CD14-positive monocyte (primary cell): ENCODE data around the gene ARHGAP45. TPM values are rescaled to one million over a fixed set of nuclear protein-coding genes. Genes with fewer than 3 reads are reported as not detected.

Source experiments
- DNase-seq, 3 donors: peaks; one replicate each; pipeline ENCODE4 v3.0.0-alpha.2; 2011 to 2022
- H2AFZ ChIP-seq: 2 replicates; pipeline ENCODE4 v1.6.0; 2012; ENCODE audit warnings: mild to moderate bottlenecking, low read depth, low read length, inconsistent platforms; ENCODE audit not compliant: insufficient read depth, poor library complexity, severe bottlenecking
- H3K27ac ChIP-seq, 2 donors: 1 replicate in 1 of 2; 2 replicates in 1 of 2; pipeline ENCODE4 v1.5.1; 2012 to 2013; ENCODE audit warnings: low read length in 2 of 2, control low read depth in 1 of 2, inconsistent platforms in 1 of 2, low read depth in 1 of 2, mild to moderate bottlenecking in 1 of 2
- H3K27me3 ChIP-seq, 2 donors: one replicate each; pipeline versions ENCODE4 v1.6.0 to v1.6.1; 2011 to 2013; ENCODE audit warnings: low read length in 2 of 2; ENCODE audit not compliant: control insufficient read depth in 2 of 2, insufficient read depth in 2 of 2
- H3K36me3 ChIP-seq, 2 donors: replicated peaks in 1 of 2; 1 replicate in 1 of 2; 2 replicates in 1 of 2; pipeline versions ENCODE4 v1.5.1 to v1.6.1; 2012 to 2013; ENCODE audit warnings: low read length in 2 of 2, control low read depth in 1 of 2, inconsistent platforms in 1 of 2, mild to moderate bottlenecking in 1 of 2; ENCODE audit not compliant: insufficient read depth in 2 of 2, control insufficient read depth in 1 of 2
- H3K4me1 ChIP-seq, 2 donors: 1 replicate in 1 of 2; 2 replicates in 1 of 2; pipeline versions ENCODE4 v1.5.1 to v1.6.1; 2012 to 2013; ENCODE audit warnings: low read length in 2 of 2, control low read depth in 1 of 2, inconsistent platforms in 1 of 2, mild to moderate bottlenecking in 1 of 2, moderate library complexity in 1 of 2; ENCODE audit not compliant: insufficient read depth in 2 of 2, control insufficient read depth in 1 of 2
- H3K4me2 ChIP-seq: replicated peaks from 2 replicates; pipeline ENCODE3; 2012; ENCODE audit warnings: low read length, moderate library complexity, mild to moderate bottlenecking; ENCODE audit not compliant: poor library complexity, severe bottlenecking; ENCODE audit errors: extremely low read depth
- H3K4me3 ChIP-seq, 3 experiments: fragments of 200-600 bp in 1 of 3; sonication (generic) in 1 of 3; replicated peaks in 1 of 3; 1 replicate in 2 of 3; 2 replicates in 1 of 3; pipeline ENCODE4 v1.5.1; 2011 to 2013; ENCODE audit warnings: low read length in 3 of 3, mild to moderate bottlenecking in 3 of 3, control low read depth in 2 of 3, low read depth in 2 of 3, inconsistent platforms in 1 of 3, moderate library complexity in 1 of 3
- H3K79me2 ChIP-seq: 2 replicates; pipeline ENCODE4 v1.6.0; 2012; ENCODE audit warnings: mild to moderate bottlenecking, control low read depth, inconsistent platforms, low read length, moderate library complexity; ENCODE audit not compliant: insufficient read depth
- H3K9ac ChIP-seq: 2 replicates; pipeline ENCODE4 v1.6.0; 2017; ENCODE audit warnings: low read length, mild to moderate bottlenecking; ENCODE audit not compliant: insufficient read depth, poor library complexity, severe bottlenecking
- H3K9me3 ChIP-seq, 2 donors: replicated peaks in 1 of 2; 1 replicate in 1 of 2; 2 replicates in 1 of 2; pipeline versions ENCODE4 v1.5.1 to v1.6.1; 2012 to 2013; ENCODE audit warnings: low read length in 2 of 2, control low read depth in 1 of 2; ENCODE audit not compliant: control insufficient read depth in 1 of 2, insufficient read depth in 1 of 2
- H4K20me1 ChIP-seq: 2 replicates; pipeline ENCODE4 v1.6.0; 2012; ENCODE audit warnings: mild to moderate bottlenecking, low read length, control low read depth, moderate library complexity; ENCODE audit not compliant: insufficient read depth
- H3K27ac Mint-ChIP-seq, 7 donors: one replicate each; pipeline ENCODE4 v1.8.0; 2020; ENCODE audit warnings: mild to moderate bottlenecking in 7 of 7, mixed read lengths in 7 of 7, moderate library complexity in 6 of 7, inconsistent platforms in 2 of 7
- H3K27me3 Mint-ChIP-seq, 3 donors: one replicate each; pipeline ENCODE4 v1.8.0; 2021 to 2022; ENCODE audit warnings: low read depth in 3 of 3, mild to moderate bottlenecking in 3 of 3, mixed read lengths in 3 of 3, moderate library complexity in 3 of 3, inconsistent platforms in 1 of 3
- H3K36me3 Mint-ChIP-seq, 2 donors: one replicate each; pipeline ENCODE4 v1.8.0; 2020; ENCODE audit warnings: mixed read lengths in 2 of 2, inconsistent platforms in 1 of 2, mild to moderate bottlenecking in 1 of 2
- H3K4me1 Mint-ChIP-seq: one replicate; pipeline ENCODE4 v1.8.0; 2020; ENCODE audit warnings: mild to moderate bottlenecking, mixed read lengths
- H3K4me3 Mint-ChIP-seq, 2 donors: one replicate each; pipeline ENCODE4 v1.8.0; 2020; ENCODE audit warnings: mild to moderate bottlenecking in 2 of 2, mixed read lengths in 2 of 2, moderate library complexity in 1 of 2
- H3K9me3 Mint-ChIP-seq, 7 donors: one replicate each; pipeline ENCODE4 v1.8.0; 2020 to 2022; ENCODE audit warnings: mixed read lengths in 7 of 7, mild to moderate bottlenecking in 6 of 7, moderate library complexity in 6 of 7, inconsistent platforms in 2 of 7
- WGBS: methylation state at CpG from one replicate; pipeline ENCODE4 v1.1.5; 2013; ENCODE audit warnings: missing lambda C conversion rate; ENCODE audit not compliant: insufficient coverage; 5-methylcytosine and 5-hydroxymethylcytosine counted together
- intact Hi-C, 2 donors: fragments of 100-400 bp; cut with micrococcal nuclease; formaldehyde crosslinking; loops; one replicate each; pipeline versions ENCODE4 v1.15.0 to v1.15.1; 2023
- polyA plus RNA-seq, 3 donors: library from polyadenylated mRNA; depleted of rRNA in 1 of 3; unstranded in 2 of 3; stranded (reverse) in 1 of 3; fragments of 300-500 nt in 2 of 3; fragments of >200 nt in 1 of 3; fragmentation: Illumina TruSeq in 2 of 3; gene quantifications; 1 replicate in 2 of 3; 2 replicates in 1 of 3; pipeline ENCODE4 v1.2.3, GENCODE V29; 2012 to 2021
- TF ChIP-seq, protein P1 (sequence below): fragments of 200-600 bp; IDR thresholded peaks from one replicate; pipeline ENCODE4 v1.8.0; 2022; ENCODE audit warnings: antibody characterized with exemption, mild to moderate bottlenecking

Gene ARHGAP45
- polyA plus RNA-seq, 3 donors = 108 to 308 (median 137) TPM

DNA sequence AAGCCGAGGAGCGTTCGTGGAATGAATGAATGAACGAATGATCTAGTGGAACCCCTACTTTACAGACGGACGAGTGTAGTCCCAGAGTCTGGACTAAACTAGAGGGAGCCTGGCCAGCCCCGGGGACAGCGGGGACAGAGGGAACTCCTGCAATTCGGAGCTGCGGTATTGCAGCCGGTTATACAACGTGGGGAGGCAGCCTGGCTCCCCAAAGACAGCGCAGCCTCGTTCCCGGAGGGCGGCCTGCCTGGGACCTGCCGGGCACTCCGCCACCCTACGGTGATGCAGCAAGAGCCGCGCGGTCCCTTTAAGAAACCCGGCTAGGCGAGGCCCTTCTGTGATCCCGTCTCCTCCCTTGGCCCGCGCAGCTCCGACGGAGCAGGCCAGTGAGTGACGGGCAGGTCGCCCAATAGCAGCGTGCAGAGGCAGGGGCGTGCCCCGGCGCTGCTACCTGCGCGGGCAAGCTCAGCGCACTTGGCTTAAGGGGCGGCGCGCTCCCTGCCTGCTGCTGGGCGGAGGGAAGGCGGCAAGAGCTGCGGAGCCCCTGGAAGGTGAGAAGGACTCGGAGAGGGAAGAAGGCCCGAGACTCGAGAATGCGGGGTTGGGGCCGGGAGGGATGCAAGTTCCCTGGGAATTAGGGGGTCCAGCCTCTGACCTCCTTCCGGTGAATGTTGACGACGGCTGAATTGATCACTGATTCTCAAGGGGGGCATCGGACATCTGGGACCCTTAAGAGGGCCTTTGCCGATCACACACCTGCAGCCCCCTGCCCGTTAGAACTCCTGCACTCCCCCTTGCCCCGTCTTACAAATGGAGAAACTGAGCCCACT is 27.1 kb upstream of the ARHGAP45 start, which contains the start of gene ABCA7:
ABCA7 (plus strand) TSS at position 462 of the 830 bp plus-strand sequence. CDS start 1,255 bp downstream, outside the sequence.
- Histone ChIP-seq H3K9ac (peak within 1 kb of the TSS; percentile 36), H3K36me3 (peaks cover 29 to 37% of the 10 kb centered on the region in 2 donors), H3K4me3 (peak within 1 kb of the TSS; percentile 51 to 92 (median 73)), H4K20me1 (peaks cover 38% of the 10 kb centered on the region), H3K9me3 (no peaks in the 10 kb centered on the region), H3K27me3 (no peaks in the 10 kb centered on the region), H3K4me2 (peak within 1 kb of the TSS; percentile 87), H3K4me1 (peaks cover 49 to 68% of the 10 kb centered on the region in 2 donors), H3K27ac (peak within 1 kb of the TSS; percentile 78 to 79), H2AFZ (peak within 1 kb of the TSS; percentile 55), H3K79me2 (peaks cover 41% of the 10 kb centered on the region)
- Mint-ChIP-seq H3K27ac (peak within 1 kb of the TSS; percentile 89 to 97 (median 95)), H3K27me3 (peaks cover 0 to 1% (median 0%) of the 10 kb centered on the region in 3 donors), H3K4me3 (peak within 1 kb of the TSS; percentile 89 to 98), H3K9me3 (peaks cover 0 to 4% (median 0%) of the 10 kb centered on the region in 7 donors), H3K36me3 (peaks cover 34 to 50% of the 10 kb centered on the region in 2 donors), H3K4me1 (peaks cover 57% of the 10 kb centered on the region)
- under 1% methylated on average over 49 of the region's 56 CpGs for WGBS
- TF ChIP-seq, protein P1, sequence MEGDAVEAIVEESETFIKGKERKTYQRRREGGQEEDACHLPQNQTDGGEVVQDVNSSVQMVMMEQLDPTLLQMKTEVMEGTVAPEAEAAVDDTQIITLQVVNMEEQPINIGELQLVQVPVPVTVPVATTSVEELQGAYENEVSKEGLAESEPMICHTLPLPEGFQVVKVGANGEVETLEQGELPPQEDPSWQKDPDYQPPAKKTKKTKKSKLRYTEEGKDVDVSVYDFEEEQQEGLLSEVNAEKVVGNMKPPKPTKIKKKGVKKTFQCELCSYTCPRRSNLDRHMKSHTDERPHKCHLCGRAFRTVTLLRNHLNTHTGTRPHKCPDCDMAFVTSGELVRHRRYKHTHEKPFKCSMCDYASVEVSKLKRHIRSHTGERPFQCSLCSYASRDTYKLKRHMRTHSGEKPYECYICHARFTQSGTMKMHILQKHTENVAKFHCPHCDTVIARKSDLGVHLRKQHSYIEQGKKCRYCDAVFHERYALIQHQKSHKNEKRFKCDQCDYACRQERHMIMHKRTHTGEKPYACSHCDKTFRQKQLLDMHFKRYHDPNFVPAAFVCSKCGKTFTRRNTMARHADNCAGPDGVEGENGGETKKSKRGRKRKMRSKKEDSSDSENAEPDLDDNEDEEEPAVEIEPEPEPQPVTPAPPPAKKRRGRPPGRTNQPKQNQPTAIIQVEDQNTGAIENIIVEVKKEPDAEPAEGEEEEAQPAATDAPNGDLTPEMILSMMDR = no peak
- peak; percentile 93 to 96 (median 94) for DNase-seq
- intact Hi-C loops = loop anchor here (2.0 to 5.0 kb wide), 4 partner anchors 15 to 37 kb away; partner anchors contain the start of genes RNU6-2 (in 1 of the 2) and TMEM259 (in 1 of the 2)

DNA sequence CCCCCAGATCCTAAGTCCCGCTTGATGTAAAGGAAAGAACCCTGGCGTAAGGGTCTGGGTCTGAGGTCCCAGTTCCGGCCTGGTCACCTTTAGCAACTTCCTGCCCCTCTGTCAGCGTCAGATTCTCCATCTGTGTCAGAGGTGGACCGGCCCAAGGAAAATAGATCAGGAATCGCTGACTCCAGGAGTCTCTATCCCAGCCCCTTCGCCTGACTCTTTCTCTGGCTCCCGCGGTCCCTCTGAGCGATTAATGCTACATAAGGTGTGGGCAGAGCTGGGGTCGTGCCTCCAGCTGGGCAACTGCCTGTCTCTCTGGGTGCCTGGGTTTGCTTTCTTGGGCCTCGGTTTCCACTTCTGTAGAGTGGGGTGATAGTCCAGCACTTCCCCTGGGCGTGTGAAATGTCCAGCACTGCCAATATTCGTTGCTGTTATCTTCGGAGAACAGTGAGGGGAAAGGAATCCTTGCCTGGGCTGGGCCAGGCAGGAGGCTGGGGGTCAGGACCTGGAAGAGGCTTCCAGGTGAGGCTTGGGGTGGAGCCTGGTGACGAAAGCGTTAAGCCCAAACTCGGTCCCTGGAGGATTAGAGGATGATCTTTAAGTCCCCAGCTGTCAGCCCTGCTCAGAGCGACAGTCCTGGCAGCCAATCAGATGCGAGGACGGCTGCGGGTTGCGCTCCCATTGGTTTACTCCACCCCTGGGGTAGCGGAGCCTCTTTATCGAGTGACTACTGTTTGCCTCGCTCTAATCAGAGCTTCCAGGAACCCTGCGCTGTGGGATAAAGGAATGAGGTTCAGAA is 26.3 kb upstream of the ARHGAP45 start:
- Histone ChIP-seq H3K9ac (peak overlapping the region; percentile 36), H3K27ac (peak overlapping the region; percentile 10 to 79), H2AFZ (peak overlapping the region; percentile 55), H3K9me3 (no peaks in the 10 kb centered on the region), H3K4me1 (peaks cover 49 to 62% of the 10 kb centered on the region in 2 donors), H4K20me1 (peaks cover 33% of the 10 kb centered on the region), H3K4me3 (peak overlapping the region; percentile 51 to 92 (median 73)), H3K27me3 (no peaks in the 10 kb centered on the region), H3K79me2 (peaks cover 41% of the 10 kb centered on the region), H3K36me3 (peaks cover 31 to 37% of the 10 kb centered on the region in 2 donors), H3K4me2 (peak overlapping the region; percentile 87)
- intact Hi-C loops = loop anchor here in 1 of 2 donors (2.0 to 5.0 kb wide), 2 partner anchors 20 to 37 kb away; partner anchors contain the start of genes RNU6-2 and TMEM259
- Mint-ChIP-seq H3K4me3 (peak overlapping the region; percentile 89 to 98), H3K9me3 (peaks cover 0 to 4% (median 0%) of the 10 kb centered on the region in 7 donors), H3K27me3 (peaks cover 0 to 1% (median 1%) of the 10 kb centered on the region in 3 donors), H3K4me1 (peaks cover 53% of the 10 kb centered on the region), H3K27ac (peak overlapping the region; percentile 71 to 97 (median 88)), H3K36me3 (peaks cover 34 to 49% of the 10 kb centered on the region in 2 donors)
- TF ChIP-seq, protein P1 = no peak
- DNase-seq = peak; percentile 85 to 88 (median 88)
- 2% methylated on average over 27 of the region's 27 CpGs for WGBS
